GM19328 (cell line): ENCODE results near the gene LRBA.
"Not testable (repeated sequence)": the region's sequence is repeated elsewhere in the genome, so short reads cannot be mapped to it uniquely, and the experiment has no call there.

Experiments
- ATAC-seq: cut with Tn5 transposase; IDR thresholded peaks from one replicate; pipeline ENCODE4 v1.9.1; 2021; ENCODE audit warnings: mild to moderate bottlenecking, moderate library complexity; ENCODE audit not compliant: unreplicated experiment

LRBA gene

DNA sequence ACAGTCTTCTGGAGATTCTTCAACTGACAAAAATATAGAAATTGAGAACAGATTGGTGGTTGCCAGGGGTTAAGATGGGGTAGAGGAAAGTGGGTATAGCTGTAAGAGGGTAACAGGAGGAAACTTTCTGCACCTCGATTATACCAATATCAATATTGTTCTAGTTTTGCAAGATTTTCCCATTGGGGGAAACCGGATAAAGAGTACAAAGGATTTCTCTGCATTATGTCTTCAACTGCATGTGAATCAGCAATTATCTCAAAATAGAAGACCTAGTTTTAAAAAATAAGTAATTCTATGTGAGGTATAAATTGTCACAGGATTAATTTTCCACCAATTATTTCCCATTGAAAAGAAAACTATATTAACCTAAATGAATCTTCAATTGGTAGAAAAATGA, 65.7 kb downstream of the LRBA start:
- no peak for ATAC-seq

- ATAC-seq: no peak
These were observed 66.4 kb downstream of the LRBA start for GRCh38 chr4:150948710-150949109.

DNA sequence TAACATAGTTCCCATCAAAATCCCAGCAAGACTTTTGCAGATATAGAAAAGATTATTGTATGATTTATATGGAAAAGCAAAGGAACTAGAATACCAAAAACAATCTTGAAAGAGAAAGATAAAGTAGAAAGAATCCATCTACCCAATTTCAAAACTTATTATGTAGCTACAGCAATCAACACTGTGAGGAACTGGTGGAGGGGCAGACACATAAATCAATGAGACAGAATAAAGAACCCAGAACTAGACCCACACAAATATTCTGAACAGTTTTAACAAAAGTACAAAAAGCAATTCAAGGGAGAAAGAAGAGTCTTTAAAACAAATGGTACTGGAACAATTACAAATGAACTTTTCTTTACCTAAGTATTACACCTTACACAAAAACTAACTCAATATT, 67.0 kb downstream of the LRBA start:
- no peak for ATAC-seq

DNA sequence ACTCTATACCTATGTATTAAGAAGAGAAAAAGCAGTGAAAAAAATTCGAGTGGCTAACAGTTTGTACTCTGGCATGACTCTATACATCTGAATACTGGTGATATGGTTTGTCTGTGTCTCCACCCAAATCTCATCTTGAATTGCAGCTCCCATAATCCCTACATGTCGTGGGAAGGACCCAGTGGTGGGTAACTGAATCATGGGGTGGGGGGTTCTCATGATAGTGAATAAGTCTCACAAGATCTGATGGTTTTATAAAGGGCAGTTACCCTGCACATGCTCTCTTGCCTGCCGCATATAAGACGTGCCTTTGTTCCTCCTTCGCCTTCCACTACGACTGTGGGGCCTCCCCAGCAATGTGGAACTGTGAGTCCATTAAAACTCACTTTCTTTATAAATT, 70.4 kb downstream of the LRBA start:
- ATAC-seq: no peak

GRCh38 chr4:150943818-150944217, 71.3 kb downstream of the LRBA start:
- no peak for ATAC-seq

DNA sequence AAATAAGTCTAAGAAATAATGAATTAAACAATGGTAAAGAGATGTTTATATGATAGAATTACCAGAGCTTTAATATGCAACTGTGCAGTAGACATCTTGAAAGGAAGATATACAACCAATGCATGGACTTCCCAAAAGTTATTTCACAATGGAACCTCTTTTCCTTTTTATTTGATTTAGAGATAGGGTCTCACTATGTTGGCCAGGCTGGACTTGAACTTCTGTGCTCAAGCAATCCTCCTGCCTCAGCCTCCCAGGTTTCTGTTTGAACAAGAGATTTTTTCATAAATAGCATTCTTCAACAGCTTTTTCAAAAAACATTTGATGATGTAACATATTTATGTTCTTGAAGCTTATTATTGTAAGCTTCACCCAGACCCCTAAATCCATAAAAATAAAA, 72.0 kb downstream of the LRBA start:
- no peak for ATAC-seq

DNA sequence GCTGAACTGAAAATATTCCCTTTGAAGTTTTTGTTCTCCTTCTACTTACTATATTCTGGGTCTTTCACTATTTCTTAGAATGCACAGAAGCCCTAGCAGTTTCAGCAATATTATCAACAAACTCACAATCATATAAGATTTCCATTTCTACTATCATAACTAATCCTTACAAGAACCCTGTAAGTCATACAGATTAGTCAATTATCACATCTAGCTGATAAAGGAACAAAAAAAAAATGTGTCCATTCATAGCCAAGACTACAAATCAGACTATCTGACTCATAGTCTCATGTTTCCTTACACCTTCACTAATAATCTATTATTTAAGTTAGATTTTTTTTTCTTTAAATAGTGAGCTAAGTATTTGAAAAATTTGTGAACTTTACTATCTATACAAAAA, 72.5 kb downstream of the LRBA start:
- no peak for ATAC-seq

DNA sequence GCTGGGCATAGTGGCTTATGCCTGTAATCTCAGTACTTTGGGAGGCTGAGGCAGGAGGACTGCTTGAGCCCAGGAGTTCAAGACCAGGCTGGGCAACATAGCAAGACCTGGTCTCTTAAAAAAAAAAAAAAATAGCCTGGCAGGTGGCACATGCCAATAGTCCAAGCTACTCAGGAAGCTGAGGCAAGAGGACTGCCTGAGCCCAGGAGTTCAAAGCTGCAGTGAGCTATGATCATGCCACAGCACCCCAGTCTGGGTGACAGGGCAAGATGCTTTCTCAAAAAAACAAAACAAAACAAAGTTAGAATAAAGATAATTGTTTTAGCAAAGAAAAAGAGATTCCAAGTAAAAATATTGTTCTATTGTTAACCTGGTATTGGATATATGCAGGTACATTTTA, 75.0 kb downstream of the LRBA start:
- no peak for ATAC-seq

GRCh38 chr4:150939530-150939929, 75.6 kb downstream of the LRBA start:
- ATAC-seq: no peak

GRCh38 chr4:150938873-150939499, 76.1 kb downstream of the LRBA start:
- ATAC-seq: no peak

- ATAC-seq: no peak
These were observed 76.7 kb downstream of the LRBA start for GRCh38 chr4:150938417-150938816.

GRCh38 chr4:150934022-150934421, 81.1 kb downstream of the LRBA start:
- no peak for ATAC-seq

- ATAC-seq: no peak
These were observed 83.3 kb downstream of the LRBA start for GRCh38 chr4:150931796-150932195.

DNA sequence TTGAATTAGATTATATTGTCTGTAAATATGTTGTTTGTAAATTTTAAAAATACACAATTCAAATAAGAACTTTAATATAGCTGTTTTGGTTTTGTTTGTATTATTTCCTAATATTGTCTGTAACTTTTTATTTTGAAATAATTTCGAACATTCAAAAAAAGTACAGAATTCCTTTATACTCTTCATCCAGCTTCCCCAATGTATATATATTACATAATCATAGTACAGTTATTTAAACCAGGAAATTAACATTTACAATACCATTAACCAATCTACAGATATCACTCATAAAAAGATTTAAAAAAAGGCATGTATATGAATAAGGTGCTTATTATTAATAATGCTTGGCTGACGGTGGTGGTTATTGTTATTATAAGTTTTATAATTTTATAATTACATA, 84.1 kb downstream of the LRBA start:
- no peak for ATAC-seq

- no peak for ATAC-seq
These were observed 91.1 kb downstream of the LRBA start for GRCh38 chr4:150923945-150924344.

DNA sequence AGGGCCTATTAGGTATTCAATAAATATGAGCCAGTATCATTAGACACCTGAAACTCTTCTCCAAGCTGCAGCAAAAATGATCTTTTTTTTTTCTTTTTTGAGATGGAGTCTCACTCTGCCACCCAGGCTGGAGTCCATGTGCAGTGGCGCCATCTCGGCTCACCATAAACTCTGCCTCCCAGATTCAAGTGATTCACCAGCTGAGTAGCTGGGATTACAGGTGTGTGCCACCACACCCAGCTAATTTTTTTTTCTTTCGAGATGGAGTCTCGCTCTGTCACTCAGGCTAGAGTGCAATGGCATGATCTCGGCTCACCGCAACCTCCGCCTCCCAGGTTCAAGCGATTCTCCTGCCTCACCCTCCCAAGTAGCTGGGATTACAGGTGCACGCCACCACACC, 93.6 kb downstream of the LRBA start:
- ATAC-seq: not testable (repeated sequence)

DNA sequence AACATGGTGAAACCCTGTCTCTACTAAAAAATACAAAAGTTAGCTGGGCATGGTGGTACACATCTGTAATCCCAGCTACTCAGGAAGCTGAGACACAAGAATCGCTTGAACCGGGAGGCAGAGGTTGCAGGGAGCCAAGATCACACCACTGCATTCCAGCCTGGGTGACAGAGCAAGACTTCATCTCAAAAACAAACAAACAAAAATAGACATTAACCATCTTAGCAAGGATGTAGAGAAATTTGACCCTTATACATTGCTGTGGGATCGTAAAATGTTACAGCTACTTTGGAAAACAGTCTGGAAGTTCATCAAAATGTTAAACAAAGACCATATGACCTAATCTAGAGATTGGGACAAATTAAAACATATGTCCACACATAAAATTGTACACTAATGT, 96.5 kb downstream of the LRBA start:
- not testable (repeated sequence) for ATAC-seq

GRCh38 chr4:150911326-150911725, 103.8 kb downstream of the LRBA start:
- ATAC-seq: no peak

DNA sequence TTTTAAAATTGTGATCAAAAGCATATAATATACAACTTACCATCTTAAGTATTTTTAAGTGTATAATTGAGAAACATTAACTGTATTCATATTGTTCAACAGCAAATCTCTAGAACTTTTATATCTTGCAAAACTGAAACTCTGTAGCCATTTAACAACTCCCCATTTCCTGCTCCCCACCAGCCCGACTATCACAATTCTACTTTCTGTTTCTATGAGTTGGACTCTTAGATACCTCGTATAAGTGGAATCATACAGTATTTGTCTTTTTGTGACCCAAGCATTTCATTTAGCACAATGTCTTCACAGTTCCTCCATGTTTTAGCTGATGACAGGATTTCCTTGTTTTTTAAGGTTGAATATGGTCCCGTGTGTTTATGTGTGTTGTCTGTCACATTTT, 106.0 kb downstream of the LRBA start:
- ATAC-seq: no peak

- no peak for ATAC-seq
These were observed 108.0 kb downstream of the LRBA start for GRCh38 chr4:150906987-150907633.

DNA sequence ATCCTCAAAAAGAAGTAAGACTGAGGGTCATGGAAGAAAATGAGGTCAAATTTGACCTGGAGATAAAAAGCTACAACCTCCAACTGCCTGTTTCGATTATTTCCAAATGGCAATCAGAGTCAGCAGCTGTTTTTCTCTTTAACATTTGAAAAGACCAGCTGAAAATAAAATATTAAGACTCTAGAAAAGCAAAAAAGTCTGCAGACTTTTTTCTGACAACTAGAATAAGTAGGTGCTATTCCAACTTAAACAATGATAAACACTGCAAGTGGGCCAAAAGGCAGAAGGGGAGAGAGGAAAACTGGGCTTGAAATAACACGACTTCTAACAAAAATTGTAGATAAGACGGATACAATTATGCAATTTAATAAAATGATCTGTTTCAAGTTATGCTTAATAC, 110.4 kb downstream of the LRBA start:
- ATAC-seq: no peak

GRCh38 chr4:150903603-150904002, 111.5 kb downstream of the LRBA start:
- ATAC-seq: no peak

DNA sequence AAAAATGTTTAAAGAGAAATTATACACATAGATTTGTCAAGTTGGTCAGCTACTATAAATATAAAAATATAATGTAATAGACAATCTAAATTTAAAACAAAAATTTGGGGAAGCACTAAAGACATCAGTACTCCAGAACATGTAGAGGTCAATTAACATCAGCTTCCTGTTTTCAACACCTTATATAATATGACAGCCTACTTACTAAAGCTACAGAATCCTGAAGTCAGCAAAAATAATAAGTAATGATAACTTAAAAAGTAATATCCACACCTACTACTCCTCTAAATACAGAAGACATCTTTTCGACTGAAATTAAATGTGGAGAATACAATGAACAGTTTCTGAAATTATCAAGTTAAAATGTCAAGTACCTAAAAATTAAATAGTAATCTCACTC, 118.6 kb downstream of the LRBA start:
- no peak for ATAC-seq
